HUDEP-2 (cell line): ENCODE data around the gene DBF4B.
A peak's percentile ranks its signal among the peaks of the same experiment; 100 is the strongest.

Experiments
- DNase-seq, 76 experiments: peaks; one replicate each; lab custom pipeline; 2025; ENCODE audit not compliant: unreplicated experiment in 76 of 76; lab: John Stamatoyannopoulos, UW

Gene DBF4B

DNA sequence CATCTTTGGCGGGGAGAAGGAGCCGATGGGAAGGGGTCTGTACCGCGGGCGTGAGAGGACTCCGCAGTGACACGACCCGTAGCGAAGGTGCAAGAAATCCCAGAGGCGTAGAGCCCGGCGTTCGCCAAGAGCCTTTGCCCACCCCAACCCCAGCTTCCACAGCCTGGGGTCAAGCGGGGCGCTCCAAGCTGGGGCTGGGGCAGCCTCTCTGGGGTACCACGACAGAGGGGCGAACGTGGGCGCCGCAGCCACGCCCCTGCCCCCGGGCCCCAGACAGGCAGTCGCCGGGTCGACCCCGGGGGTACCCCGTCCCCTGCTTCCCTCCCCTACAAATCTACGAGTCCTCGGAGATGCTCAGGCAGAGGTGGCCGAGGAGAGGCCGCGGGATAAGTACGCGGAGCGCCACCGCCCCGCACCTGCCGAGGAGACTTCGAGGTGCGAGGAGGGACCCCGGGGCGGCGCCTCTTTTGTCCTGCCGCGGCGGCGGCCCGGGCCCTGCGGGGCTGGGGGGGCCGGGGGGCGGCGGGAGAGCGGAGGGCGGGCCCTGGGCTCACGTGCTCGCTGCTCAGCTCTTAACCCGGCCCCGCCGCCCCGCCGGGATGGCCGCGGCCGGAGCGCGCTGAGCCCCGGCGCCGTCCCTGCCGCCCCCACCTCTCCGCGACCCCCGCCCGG, 50.1 kb downstream of the DBF4B start, which contains the start of gene ADAM11:
Gene ADAM11 (plus strand): TSS at position 575 of the 672 bp plus-strand sequence. CDS start 212 bp downstream, outside the sequence.
- no peak for DNase-seq

GRCh38 chr17:44759086-44759915, 50.8 kb downstream of the DBF4B start:
- DNase-seq = no peak

GRCh38 chr17:44759916-44760243, 51.4 kb downstream of the DBF4B start:
- no peak for DNase-seq

- no peak for DNase-seq
Measured at GRCh38 chr17:44760474-44761308, 52.2 kb downstream of the DBF4B start.

- no peak for DNase-seq
Measured at GRCh38 chr17:44761932-44762810, 53.7 kb downstream of the DBF4B start.

DNA sequence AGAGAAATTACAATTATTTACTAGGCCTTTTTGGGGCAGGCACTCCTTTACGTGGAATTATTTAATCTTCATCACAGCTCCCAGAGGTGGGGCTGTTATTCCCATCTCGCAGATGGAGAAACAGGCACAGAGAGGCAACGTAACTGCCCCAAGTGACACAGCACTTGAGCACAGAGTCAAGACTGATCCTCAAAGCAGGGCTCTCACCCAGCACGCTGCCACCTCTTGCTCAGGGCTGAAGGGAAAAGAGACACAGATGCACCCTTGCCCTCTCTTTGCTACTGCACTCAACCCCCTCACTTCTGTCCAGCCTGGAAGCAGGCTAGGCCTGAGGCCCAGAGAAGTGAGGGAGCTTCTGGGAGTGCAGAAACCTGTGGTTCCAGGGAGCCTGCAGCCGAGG, 54.7 kb downstream of the DBF4B start:
- no peak for DNase-seq

GRCh38 chr17:44765965-44766364, 57.5 kb downstream of the DBF4B start:
- no peak for DNase-seq

DNA sequence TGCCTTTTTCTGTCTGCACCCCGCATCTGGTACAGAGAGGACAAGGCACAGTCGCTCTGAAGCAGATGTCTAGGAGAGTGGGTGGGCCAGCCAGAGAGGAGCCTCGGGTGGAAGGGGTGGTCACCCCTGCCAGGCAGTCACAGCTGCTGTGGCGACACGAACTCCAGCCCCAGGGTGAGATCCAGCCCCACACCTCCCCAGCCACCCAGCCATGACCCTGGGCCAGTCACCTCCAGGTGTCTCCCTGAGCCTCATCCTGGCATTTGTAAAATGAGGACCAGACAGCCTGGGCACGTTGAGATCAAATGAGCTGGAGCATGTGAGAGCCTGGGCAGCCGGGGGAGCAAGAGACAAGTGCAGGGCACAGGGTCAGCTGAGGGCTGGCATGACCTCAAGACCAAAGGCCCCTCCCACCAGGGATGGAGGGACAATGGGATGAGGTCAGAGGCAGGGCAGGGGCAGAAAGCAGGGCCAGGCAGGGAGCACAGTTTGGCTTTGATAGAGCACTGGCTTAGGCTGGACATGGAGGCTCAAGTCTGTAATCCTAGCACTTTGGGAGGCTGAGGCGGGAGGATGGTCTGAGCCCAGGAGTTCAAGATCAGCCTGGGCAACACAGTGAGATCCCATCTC, 58.1 kb downstream of the DBF4B start:
- DNase-seq = no peak

DNA sequence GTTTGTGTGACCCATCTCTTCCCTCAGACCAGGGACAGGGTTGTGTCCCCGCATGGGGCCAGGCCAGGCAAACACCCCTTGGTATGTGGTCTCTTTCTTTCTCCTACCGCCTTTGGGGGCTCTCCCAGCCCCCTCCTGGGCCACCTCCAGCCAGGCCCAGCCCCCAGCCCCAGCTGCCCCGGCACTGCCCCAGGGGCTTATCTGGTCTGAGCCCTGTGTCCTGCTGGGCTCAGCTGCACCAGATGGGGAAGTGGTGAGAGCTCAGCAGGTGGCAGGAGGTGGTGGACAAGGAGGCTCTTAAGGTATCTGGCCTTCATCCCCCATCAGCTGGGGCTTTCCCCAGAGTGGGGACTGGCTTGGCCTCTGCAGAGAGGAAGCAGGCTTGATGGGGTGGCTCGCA, 59.0 kb downstream of the DBF4B start:
- no peak for DNase-seq

- DNase-seq = no peak
Measured at GRCh38 chr17:44768505-44769142, 60.2 kb downstream of the DBF4B start.

DNA sequence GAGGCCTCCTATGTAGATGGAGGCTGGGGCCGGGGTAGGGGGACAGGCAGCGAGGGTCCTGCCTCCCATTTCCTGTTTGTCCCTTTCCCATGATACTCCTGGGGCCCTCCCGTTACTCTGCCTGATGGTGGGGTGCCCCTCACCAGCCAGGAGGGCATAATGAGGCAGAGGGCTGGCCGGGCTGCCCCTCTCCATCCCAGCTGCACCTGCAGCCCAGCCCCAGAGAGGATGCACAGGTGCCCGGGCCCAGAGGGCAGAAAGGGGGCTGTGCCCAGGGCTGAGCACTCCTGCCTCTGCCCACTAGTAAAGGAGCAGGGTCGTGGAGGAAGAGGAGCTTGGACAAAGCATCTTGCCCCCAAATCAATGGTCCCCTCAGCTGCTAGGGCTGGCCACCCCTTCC, 60.8 kb downstream of the DBF4B start:
- DNase-seq = no peak

GRCh38 chr17:44769647-44770084, 61.2 kb downstream of the DBF4B start:
- no peak for DNase-seq

GRCh38 chr17:44770166-44770925, 61.9 kb downstream of the DBF4B start:
- DNase-seq = no peak

DNA sequence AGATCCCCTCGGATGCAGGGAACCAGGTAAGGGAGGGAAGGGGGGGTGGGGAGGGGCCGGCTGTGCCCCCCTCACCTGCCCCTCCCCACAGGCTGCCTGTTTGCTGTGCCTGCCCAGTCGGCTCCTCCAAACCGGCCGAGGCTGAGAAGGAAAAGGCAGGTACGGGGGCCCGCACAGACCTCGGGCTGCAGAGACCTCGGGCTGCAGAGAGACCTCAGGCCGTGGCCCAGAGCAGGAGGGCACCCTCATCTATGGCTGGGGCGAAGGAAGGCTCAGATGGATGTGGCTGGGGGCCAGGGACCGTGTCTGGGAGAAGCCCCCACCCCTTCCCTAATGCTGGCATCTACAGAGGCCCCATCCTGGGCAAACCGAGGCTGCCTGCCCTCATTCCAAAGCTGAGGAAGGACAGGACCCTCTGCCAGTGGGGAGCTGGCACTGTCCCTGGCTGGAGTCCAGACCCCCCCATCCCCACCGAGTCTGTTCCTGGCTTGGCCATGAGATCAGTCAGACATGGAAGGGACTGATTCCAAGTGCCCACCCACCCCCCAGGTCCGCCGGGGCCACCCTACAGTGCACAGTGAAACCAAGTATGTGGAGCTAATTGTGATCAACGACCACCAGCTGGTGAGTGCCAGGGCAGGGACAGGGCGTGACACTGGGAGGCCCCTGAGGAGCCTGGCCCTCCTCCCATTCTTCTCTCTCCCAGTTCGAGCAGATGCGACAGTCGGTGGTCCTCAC, 64.0 kb downstream of the DBF4B start:
- DNase-seq = no peak

DNA sequence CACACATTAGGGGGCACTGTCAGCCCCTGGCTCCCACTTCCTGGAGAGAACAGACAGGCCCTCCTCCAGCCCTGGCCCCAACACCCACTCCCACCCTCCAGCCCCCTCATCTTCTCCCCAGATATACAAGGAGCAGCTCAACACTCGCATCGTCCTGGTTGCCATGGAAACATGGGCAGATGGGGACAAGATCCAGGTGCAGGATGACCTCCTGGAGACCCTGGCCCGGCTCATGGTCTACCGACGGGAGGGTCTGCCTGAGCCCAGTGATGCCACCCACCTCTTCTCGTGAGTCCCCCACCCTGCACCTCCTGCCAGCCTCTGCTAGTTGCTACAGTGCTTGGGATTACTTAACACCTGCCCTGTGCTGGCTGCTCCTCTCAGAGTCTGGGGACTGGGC, 64.7 kb downstream of the DBF4B start:
- no peak for DNase-seq

DNA sequence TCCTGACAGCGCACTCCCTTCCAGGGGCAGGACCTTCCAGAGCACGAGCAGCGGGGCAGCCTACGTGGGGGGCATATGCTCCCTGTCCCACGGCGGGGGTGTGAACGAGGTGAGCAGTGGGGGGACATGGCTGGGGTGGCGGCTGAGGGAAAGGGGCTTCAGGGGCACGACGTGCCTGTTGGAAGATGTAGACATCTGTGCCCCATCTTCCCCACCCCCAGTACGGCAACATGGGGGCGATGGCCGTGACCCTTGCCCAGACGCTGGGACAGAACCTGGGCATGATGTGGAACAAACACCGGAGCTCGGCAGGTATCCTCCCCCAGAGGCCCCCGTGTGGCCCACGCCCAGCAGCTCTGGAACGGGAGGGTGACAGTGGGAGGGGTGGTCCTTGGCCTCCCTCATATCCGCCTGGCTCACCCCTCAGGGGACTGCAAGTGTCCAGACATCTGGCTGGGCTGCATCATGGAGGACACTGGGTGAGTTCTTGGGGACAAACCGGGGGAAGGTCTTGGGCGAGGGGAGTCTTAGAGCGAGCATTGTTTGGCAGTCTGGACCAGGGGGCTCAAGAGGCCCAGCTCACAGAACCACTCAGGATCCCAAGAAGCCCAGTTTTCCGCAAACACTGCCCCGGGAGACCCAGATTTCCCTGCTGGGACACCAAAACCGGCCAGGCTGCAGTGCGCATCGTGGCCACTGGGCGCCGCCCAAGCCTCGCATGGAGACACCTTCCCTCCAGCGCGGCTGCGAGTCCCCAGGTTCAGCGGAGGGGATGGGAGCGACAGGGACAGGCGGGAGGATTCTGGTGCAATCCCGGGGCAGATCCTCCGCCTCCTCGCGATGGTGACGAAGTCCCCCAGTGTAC, 66.0 kb downstream of the DBF4B start:
- peak in 68 of 76 experiments; percentile 16 to 89 (median 66) for DNase-seq
